HG02642 (cell line): ENCODE measurements around the gene TTYH3.
A peak's percentile ranks its signal among the peaks of the same experiment; 100 is the strongest.

Experiments used
- ATAC-seq: cut with Tn5 transposase; IDR thresholded peaks from one replicate; pipeline ENCODE4 v1.9.1; 2021; ENCODE audit warnings: mild to moderate bottlenecking; ENCODE audit not compliant: unreplicated experiment, poor library complexity

Gene TTYH3

GRCh38 chr7:2698581-2699288, 66.9 kb downstream of the TTYH3 start:
- ATAC-seq: peak; percentile 89

GRCh38 chr7:2699289-2699620, 67.5 kb downstream of the TTYH3 start:
- no peak for ATAC-seq

- ATAC-seq: no peak
Measured at GRCh38 chr7:2700141-2700850, 68.5 kb downstream of the TTYH3 start.

GRCh38 chr7:2701424-2701823, 69.6 kb downstream of the TTYH3 start:
- ATAC-seq: no peak

GRCh38 chr7:2701832-2702593, 70.2 kb downstream of the TTYH3 start:
- no peak for ATAC-seq

GRCh38 chr7:2702594-2702957, 70.8 kb downstream of the TTYH3 start:
- ATAC-seq: no peak

GRCh38 chr7:2705371-2706096, 73.7 kb downstream of the TTYH3 start:
- no peak for ATAC-seq

- ATAC-seq: no peak
Measured at GRCh38 chr7:2706685-2707126, 74.9 kb downstream of the TTYH3 start.

GRCh38 chr7:2707481-2707880, 75.7 kb downstream of the TTYH3 start:
- ATAC-seq: no peak

- no peak for ATAC-seq
Measured at GRCh38 chr7:2708041-2708440, 76.3 kb downstream of the TTYH3 start.

GRCh38 chr7:2708547-2709310, 76.9 kb downstream of the TTYH3 start:
- no peak for ATAC-seq

GRCh38 chr7:2709553-2710285, 77.9 kb downstream of the TTYH3 start:
- peak; percentile 79 for ATAC-seq

- peak; percentile 62 for ATAC-seq
Measured at GRCh38 chr7:2710286-2710655, 78.5 kb downstream of the TTYH3 start.

- no peak for ATAC-seq
Measured at GRCh38 chr7:2710901-2711551, 79.2 kb downstream of the TTYH3 start.

GRCh38 chr7:2711895-2712675, 80.3 kb downstream of the TTYH3 start:
- ATAC-seq: no peak

- no peak for ATAC-seq
Measured at GRCh38 chr7:2713370-2713769, 81.6 kb downstream of the TTYH3 start.

GRCh38 chr7:2713978-2714377, 82.2 kb downstream of the TTYH3 start:
- ATAC-seq: no peak
